Measurements from ENCODE around the gene NGB.

Gene NGB

GRCh38 chr14:77264466-77265186, 6.4 kb downstream of the NGB start:
- DNase-seq (ENCODE audit: low read depth) = no peak

DNA sequence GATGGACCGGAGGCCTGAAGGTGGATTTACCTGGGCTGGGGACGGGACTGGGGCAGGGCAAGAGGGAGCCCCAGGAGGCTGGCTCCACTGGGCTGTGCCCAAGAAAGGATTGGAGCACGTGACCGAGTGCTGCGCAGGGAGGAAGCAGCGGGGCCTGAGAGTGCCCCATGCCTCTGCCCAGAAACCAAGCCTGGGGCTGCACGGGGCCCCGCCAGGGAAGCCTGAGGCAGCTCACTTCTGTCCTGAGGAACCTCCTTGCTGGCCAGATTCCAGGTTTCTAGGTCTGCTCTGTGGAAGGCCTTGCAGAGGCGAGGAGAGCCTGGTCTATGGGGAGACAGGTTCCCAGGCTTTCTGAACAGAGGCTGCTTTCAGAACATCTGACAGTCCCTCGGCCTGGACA, 10.4 kb downstream of the NGB start:
- DNase-seq (ENCODE audit: low read depth) = no peak

DNA sequence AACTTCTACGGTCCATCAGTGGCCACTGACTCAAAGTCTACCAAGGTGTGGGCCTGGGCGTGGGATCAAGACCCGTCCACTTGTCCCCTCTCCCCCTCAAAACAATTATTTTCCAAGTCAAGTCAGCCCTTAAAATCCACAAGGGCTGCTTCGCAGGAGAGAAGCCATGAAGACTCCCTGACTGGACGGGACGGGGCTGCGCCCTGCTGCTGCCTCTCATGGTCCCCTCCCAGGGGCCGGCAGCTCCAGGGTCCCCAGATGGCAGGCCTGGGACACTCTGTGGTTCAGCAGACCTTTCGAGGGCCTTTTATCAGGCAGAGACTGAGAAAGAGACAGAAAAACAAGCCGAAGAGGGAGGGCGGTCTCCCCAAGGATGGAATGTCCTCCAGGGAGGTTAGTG, 10.8 kb downstream of the NGB start:
- no peak for DNase-seq (ENCODE audit: low read depth)

- no peak for DNase-seq (ENCODE audit: low read depth)
Observed at GRCh38 chr14:77259025-77259715, 11.8 kb downstream of the NGB start.

DNA sequence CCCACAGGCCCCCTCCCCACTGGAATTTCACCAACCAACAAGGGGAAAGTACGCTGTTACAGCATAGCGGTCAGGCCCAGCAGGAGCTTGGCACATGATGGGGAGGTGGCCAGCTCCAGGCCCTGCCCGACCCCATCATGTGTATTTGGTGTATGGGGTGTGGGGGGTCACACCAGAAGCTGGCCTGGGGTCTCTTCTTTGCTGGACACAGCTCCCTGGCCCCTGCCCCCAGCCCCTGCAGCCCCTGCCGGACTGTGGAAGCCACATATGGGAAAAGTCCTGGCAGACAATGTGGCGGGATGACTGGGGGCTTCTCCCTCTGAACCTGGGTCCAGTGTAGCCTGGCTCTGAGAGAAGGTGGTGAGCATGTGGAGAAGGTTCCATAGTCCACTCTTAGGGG, 12.4 kb downstream of the NGB start:
- DNase-seq (ENCODE audit: low read depth) = no peak

GRCh38 chr14:77257700-77258099, 13.3 kb downstream of the NGB start:
- DNase-seq (ENCODE audit: low read depth) = no peak

DNA sequence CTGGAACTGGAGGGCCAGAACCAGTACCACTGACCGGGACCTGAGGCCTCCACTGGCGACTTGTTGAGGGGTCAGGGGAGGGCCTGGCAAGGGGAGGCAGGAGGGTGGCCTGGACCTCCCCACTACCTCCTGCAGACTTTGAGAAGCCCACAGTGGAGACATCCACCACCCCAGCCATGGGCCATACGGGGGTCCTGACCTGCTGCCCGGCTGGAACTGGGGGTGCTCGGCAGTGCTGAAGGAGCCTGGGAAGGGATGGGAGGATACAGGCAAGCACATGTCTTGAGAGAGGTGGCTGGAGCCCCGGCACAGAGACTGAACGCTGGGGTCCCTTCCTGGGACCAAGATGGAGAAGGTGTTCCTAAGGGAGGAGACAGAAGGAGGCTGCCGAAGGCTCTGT, 14.3 kb downstream of the NGB start:
- no peak for DNase-seq (ENCODE audit: low read depth)

- no peak for DNase-seq (ENCODE audit: low read depth)
Observed at GRCh38 chr14:77253333-77254190, 17.4 kb downstream of the NGB start.

- DNase-seq (ENCODE audit: low read depth) = no peak
Observed at GRCh38 chr14:77251870-77252269, 19.1 kb downstream of the NGB start.

DNA sequence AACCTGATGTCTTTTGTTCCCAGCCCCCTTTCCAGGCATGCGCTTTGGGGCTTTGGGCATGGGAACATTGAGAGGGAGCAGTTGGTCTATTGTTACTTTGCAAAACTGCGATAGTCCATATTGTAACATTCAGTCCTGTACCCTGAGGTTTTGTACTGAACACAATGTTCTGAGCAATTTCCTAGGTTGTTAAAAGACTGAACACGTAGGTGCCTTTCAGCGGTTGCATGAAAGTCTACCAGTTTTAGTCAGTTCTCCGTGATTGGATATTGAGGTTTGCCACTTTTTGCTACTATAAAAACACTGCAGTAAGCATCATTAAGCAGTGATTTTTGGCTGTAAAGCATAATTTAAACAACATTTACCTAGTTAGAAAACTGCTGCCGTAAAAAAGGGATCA, 20.1 kb downstream of the NGB start:
- no peak for DNase-seq (ENCODE audit: low read depth)

DNA sequence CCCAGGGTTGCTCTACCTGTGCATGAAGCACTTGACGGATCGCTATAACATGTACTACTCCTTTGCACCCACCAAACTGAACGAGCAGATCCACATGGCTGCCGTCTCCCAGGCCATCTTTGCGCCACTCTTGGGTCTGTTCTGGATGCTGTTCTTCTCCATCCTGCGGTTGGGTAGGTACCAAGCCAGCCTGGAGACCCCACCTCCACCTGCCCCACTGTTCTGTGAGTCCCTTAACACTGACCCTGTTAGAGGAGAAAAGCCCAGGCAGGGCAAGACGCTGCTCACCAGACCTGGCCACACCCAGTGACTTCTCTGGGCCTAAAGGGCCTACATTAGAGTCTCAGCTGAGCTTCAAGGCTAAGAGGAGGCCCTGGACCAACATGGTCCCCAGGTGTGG, 21.7 kb downstream of the NGB start:
- no peak for DNase-seq (ENCODE audit: low read depth)

DNA sequence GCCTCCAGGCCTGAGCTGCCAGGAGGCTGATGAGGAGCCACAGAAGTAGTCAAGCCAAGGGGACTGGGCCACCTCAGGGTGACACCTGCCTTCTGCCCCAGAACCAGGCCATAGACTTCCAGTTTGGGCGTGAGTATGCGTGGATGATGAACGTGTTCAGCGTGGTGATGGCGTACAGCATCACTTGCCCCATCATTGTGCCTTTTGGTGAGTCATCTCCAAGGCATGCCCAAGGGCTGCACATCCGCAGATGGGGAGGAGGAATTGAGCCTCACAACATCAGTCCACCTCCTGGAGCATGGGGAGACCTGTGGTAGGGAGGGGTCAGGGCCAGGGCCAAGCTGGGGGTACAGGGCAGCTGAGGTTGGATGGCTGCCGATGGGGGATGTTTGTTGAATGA, 22.3 kb downstream of the NGB start:
- no peak for DNase-seq (ENCODE audit: low read depth)

- no peak for DNase-seq (ENCODE audit: low read depth)
Observed at GRCh38 chr14:77246784-77247183, 24.2 kb downstream of the NGB start.

DNA sequence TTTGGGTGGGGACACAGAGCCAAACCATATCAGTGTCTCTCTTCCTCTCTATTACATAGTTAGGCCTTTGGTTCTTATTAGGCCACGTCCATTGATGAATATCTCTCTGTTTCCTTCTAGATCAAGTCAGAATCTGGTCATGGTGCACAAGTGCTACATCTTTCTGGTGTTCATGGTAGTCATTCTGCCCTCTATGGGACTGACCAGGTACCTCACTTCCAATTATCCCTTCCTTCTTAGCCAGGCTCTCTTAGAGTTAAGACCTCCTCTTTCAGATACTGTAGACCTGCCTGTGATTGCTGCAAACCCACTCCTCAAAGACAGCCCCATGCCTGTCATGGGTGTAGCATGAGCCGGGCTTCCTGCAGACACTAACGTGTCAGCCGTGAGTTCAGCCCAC, 25.2 kb downstream of the NGB start:
- no peak for DNase-seq (ENCODE audit: low read depth)

- no peak for DNase-seq (ENCODE audit: low read depth)
Observed at GRCh38 chr14:77243853-77244252, 27.2 kb downstream of the NGB start.

DNA sequence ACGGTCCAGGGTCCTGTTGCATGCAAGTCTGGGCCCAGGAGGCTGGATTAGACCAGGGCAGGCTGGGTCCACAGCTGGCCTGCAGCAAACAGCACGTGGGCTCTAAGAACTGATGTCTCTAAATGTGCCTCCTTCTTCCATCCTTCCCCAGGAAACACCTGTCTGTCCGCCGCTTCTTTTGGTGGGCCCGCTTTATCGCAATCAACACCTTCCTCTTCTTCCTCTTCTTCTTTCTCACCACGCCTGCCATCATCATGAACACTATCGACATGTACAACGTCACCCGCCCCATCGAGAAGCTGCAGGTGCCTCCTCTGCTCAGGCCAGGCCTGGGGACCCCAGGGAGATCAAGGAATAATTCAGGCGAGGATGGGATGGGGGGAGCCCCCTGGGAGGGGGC, 28.3 kb downstream of the NGB start:
- DNase-seq (ENCODE audit: low read depth) = no peak

- no peak for DNase-seq (ENCODE audit: low read depth)
Observed at GRCh38 chr14:77241955-77242354, 29.1 kb downstream of the NGB start.

GRCh38 chr14:77240336-77240915, 30.6 kb downstream of the NGB start:
- DNase-seq (ENCODE audit: low read depth) = no peak

DNA sequence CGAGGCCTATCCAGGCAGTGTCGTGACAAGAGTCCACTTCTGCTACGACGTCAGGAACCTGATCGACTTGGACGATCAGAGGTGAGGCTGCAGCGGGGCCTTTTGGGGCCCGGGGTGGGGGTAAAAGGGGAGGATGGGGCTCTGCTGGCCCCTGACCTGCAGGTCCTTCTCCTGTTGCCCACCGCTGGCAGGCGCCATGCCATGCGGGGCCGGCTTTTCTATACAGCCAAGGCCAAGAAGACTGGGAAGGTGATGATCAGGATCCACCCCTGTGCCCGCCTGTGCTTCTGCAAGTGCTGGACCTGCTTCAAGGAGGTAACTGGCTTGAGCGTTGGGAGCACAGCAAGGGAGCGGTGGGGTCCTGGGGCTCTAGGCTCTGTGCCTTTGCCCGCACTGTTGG, 31.6 kb downstream of the NGB start:
- no peak for DNase-seq (ENCODE audit: low read depth)

DNA sequence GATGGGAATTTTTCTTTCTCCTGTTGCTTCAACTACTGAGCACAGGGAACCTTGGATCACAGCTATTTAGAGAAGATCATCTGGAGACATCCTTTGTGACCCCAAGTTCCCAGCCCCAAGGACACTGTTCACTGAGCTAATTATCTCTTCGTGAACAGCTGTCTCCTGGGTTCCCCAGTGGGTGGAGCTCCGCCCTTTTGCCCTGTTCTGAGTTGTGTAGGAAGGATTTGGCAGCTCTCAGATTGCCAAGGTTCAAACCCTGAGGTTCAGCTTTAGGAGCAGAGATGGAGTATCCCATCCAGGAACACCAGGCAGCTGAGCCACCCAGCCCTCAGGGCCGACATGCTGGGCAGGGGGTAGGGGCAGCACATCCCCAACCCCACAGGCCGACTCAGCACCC, 32.0 kb downstream of the NGB start:
- DNase-seq (ENCODE audit: low read depth) = no peak

DNA sequence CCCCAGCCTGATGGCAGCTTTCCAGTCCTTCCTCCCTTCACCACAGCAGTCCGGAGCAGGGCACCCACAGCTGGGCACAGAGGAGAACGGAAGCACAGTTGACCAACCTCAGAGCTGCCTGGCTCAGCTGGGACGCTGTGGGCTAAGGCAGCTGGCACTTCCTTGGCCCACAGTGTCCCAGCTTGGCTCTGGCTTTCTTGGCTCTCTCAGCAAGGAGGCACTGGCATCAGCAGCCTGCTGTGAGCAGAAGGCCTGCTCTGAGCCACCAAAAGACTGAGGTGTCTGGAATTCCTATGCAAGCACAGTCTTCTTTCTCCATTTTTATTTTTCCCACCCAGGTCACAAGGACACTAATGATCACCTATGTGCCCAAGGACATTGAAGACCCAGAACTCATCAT, 32.6 kb downstream of the NGB start:
- no peak for DNase-seq (ENCODE audit: low read depth)

DNA sequence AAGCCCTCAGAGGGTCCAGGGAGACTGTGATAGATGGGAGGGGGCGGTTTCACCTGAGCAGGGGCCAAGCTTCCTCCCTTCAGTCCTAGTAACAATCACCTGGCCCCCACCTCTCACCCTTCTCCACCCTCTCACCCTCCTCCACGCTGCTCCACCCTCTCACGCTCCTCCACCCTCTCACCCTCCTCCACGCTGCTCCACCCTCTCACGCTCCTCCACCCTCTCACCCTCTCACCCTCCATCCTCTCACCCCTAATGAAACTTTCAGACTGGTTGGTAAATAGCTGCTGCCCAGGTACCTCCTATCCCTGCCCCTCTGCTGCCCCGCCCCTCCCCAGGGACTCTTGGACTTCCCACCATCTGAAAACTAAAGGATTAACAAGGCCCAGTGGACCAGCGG, 34.2 kb downstream of the NGB start:
- no peak for DNase-seq (ENCODE audit: low read depth)

DNA sequence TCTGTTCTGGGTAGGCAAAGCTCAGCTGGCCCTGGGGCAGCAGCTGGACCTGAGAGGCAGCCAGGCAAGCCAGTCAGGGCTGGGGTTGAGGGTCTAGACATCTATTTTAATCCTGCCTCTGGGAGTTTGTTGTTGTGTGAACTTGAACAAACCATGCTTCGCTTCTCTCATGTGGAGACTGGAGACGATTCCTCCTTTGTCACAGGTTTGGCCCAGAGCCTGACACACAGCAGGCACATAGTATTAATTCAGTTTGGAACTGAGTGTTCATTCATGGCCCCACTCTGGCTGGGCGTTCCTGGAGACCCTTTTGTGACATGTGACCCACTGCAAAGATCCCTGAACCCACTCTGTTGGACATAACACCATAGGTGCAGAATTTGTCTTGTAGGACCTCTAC, 39.3 kb downstream of the NGB start:
- DNase-seq (ENCODE audit: low read depth) = no peak

Measured in fibroblast of gingiva (primary cell).